Central memory CD4-positive, alpha-beta T cell (primary cell): ENCODE data around the gene MRPL52.

ENCODE experiments used
- DNase-seq: peaks from one replicate; pipeline ENCODE4 v3.0.0; 2022

The MRPL52 gene

GRCh38 chr14:22883173-22883976 is 53.7 kb downstream of the MRPL52 start, which contains the start of gene REM2:
Gene REM2, plus strand, starts transcription at chr14:22883222. Its CDS starts 66 bp downstream, at chr14:22883288.
- DNase-seq: no peak

DNA sequence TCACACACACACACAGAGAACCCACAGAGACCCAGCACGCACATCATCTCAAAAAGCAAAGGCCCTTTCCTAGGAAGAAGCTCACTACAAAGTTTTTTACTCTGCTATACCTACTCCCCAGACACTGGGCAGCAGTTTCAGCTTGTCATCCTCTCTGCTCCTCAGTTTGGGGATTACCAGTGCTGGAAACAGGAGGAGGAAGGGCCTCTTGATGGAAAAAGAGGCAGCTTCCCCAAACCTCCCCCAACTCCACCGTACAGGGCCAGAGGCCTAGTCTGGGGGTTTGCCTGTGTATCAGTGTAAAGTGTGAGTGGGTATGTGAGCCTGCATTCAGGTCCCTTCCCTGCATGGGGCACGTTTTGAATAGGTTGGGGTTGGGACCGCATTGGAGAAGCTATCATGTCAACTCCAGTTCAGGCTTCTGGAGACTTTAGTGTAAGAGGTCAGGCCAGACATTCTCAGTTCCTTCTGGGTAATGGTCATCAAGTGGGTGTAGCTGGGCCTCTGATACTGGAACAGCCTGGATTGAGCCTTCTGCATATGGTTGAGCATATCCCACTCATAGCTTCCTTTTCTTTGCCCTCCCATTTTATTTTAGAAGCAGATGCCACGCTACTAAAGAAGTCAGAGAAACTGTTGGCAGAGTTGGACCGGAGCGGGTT is 54.5 kb downstream of the MRPL52 start:
- no peak for DNase-seq
